ENCODE data around the gene SLAMF1. TPM values are rescaled to one million over a fixed set of nuclear protein-coding genes. Genes with fewer than 3 reads are reported as not detected.
"Not testable (repeated sequence)": the region's sequence is repeated elsewhere in the genome, so short reads cannot be mapped to it uniquely, and the experiment has no call there.

Gene SLAMF1
- total RNA-seq, 1 donor from 2014 or later: not detected

DNA sequence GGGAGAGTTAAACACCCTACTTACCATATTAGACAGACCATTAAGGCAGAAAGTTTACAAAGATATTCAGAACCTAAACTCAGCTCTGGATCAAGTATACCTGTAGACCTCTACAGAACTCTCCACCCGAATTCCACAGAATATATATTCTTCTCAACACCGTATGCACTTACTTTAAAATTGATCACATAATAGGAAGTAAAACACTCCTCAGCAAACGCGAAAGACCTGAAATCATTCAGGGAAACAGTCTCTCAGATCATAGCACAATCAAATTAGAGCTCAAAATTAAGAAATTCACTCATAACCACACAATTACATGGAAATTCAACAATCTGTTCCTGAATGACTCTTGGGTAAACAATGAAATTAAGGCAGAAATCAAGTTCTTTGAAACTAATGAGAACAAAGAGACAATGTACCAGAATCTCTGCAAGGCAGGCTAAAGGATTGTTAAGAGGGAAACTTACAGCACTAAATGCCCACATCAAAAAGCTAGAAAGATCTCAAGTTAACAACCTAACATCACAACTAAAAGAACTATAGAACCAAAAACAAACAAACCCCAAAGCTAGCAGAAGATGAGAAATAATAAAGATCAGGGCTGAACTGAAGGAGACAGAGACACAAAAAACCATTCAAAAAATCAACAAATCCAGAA is 86.7 kb downstream of the SLAMF1 start:
- DNase-seq (ENCODE audit: low read depth) (no peak), FAIRE-seq (no peak)
- no peak overlapping the region for H3K4me3 ChIP-seq (ENCODE audit: low read depth, low read length)
- no peaks in the 10 kb centered on the region for H3K36me3 ChIP-seq (ENCODE audit: control insufficient read depth, insufficient read depth, low read length)
- peaks cover 2% of the 10 kb centered on the region for H3K27me3 ChIP-seq (ENCODE audit: control insufficient read depth, insufficient read depth, low read length)
- TF ChIP-seq, protein P1, sequence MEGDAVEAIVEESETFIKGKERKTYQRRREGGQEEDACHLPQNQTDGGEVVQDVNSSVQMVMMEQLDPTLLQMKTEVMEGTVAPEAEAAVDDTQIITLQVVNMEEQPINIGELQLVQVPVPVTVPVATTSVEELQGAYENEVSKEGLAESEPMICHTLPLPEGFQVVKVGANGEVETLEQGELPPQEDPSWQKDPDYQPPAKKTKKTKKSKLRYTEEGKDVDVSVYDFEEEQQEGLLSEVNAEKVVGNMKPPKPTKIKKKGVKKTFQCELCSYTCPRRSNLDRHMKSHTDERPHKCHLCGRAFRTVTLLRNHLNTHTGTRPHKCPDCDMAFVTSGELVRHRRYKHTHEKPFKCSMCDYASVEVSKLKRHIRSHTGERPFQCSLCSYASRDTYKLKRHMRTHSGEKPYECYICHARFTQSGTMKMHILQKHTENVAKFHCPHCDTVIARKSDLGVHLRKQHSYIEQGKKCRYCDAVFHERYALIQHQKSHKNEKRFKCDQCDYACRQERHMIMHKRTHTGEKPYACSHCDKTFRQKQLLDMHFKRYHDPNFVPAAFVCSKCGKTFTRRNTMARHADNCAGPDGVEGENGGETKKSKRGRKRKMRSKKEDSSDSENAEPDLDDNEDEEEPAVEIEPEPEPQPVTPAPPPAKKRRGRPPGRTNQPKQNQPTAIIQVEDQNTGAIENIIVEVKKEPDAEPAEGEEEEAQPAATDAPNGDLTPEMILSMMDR (IDR thresholded peaks at IDR 0.05; ENCODE audit: insufficient read depth, low read length, severe bottlenecking): no peak

DNA sequence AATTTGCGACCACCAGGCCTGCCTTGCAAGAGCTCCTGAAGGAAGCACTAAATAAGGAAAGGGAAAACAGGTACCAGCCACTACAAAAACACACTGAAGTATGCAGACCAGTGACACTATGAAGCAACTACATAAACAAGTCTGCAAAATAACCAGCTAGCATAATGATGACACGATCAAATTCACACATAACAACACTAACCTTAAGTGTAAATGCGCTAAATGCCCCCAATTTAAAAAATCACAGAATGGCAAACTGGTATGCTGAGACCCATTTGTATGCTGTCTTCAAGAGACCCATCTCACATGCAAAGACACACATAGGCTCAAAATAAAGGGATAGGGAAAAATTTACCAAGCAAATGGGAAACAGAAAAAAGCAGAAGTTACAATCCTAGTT is 87.4 kb downstream of the SLAMF1 start:
- not testable (repeated sequence) for FAIRE-seq; H3K27me3 ChIP-seq (ENCODE audit: control insufficient read depth, insufficient read depth, low read length); H3K4me3 ChIP-seq (ENCODE audit: low read depth, low read length)

DNA sequence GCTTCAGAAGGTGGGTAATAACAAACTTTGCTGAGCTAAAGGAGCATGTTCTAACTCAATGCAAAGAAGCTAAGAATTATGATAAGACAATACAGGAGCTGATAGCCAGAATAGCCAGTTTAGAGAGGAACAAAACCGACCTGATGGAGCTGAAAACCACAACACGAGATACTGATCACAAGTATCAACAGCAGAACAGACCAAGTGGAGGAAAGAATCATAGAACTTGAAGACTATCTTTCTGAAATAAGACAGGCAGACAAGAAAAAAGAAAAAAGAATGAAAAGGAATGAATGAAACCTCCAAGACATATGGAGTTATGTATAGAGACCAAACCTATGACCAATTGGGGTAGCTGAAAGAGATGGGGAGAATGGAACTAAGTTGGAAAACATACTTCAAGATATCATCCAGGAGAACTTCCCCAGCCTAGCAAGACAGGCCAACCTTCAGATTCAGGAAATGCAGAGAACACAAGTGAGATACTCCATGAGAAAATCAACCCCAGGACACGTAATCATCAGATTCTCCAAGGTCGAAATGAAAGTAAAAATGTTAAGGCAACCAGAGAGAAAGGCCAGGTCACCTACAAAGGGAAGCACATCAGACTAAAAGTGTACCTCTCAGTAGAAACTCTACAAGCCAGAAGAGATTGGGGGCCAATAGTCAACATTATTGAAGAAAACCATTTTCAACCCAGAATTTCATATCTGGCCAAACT is 88.0 kb downstream of the SLAMF1 start:
- DNase-seq (ENCODE audit: low read depth): no peak
- no peak overlapping the region for H3K4me3 ChIP-seq (ENCODE audit: low read depth, low read length)
- H3K27me3 ChIP-seq (ENCODE audit: control insufficient read depth, insufficient read depth, low read length): peaks cover 2% of the 10 kb centered on the region
- FAIRE-seq: no peak
- TF ChIP-seq, protein P1 (IDR thresholded peaks at IDR 0.05; ENCODE audit: insufficient read depth, low read length, severe bottlenecking): no peak
- H3K36me3 ChIP-seq (ENCODE audit: control insufficient read depth, insufficient read depth, low read length): no peaks in the 10 kb centered on the region

More for the DNA sequence above, 87.4 kb downstream of the SLAMF1 start:
- not testable (repeated sequence) for DNase-seq (ENCODE audit: low read depth); H3K36me3 ChIP-seq (ENCODE audit: control insufficient read depth, insufficient read depth, low read length)

Other genes with a start within 250 kb of the SLAMF1 start
- gene VANGL2, start 246.5 kb downstream of the SLAMF1 start, total RNA-seq: 1.6 and 2.3 TPM in 2 replicates
- not detected in 2 replicates for gene SLAMF6, start 123.8 kb downstream of the SLAMF1 start, total RNA-seq
- gene CD84, start 67.5 kb downstream of the SLAMF1 start, total RNA-seq: not detected in 2 replicates
- not detected in 2 replicates for gene CD48, start 64.8 kb upstream of the SLAMF1 start, total RNA-seq
- gene SLAMF7, start 92.2 kb upstream of the SLAMF1 start, total RNA-seq: 0.79 and 3.3 TPM in 2 replicates
- under 0.01 TPM in 1 of 2 replicates, not detected in the other for gene LY9, start 149.1 kb upstream of the SLAMF1 start, total RNA-seq
- gene CD244, start 215.8 kb upstream of the SLAMF1 start, total RNA-seq: under 0.01 TPM in 2 replicates
- gene ITLN1, start 238.1 kb upstream of the SLAMF1 start, total RNA-seq: not detected in 2 replicates